Ishikawa (cell line): ENCODE results near the gene GLT6D1.

Experiments used
- CEBPB ChIP-seq: IDR thresholded peaks from 2 replicates; pipeline ENCODE4 v1.6.1; 2012
- EP300 ChIP-seq: IDR thresholded peaks from 2 replicates; pipeline ENCODE4 v1.6.1; 2012; ENCODE audit warnings: borderline replicate concordance
- NFIC ChIP-seq: IDR thresholded peaks from 2 replicates; pipeline ENCODE4 v1.6.1; 2012
- RAD21 ChIP-seq: IDR thresholded peaks from 2 replicates; pipeline ENCODE4 v1.6.1; 2012; ENCODE audit warnings: low read depth
- REST ChIP-seq: IDR thresholded peaks from 2 replicates; pipeline ENCODE4 v1.6.1; 2012; ENCODE audit warnings: low read depth, mild to moderate bottlenecking
- TAF1 ChIP-seq: IDR thresholded peaks from 2 replicates; pipeline ENCODE4 v1.6.1; 2012; ENCODE audit warnings: low read depth, mild to moderate bottlenecking
- TEAD4 ChIP-seq: IDR thresholded peaks from 2 replicates; pipeline ENCODE4 v1.6.1; 2012
- USF1 ChIP-seq: IDR thresholded peaks from 2 replicates; pipeline ENCODE4 v1.6.1; 2012
- YY1 ChIP-seq: IDR thresholded peaks from 2 replicates; pipeline ENCODE4 v1.6.1; 2012; ENCODE audit warnings: low read depth
- ZBTB7A ChIP-seq: IDR thresholded peaks from 2 replicates; pipeline ENCODE4 v1.6.1; 2012; ENCODE audit warnings: low read depth
- TF ChIP-seq, protein P1 (sequence below): IDR thresholded peaks from 2 replicates; pipeline ENCODE4 v1.6.1; 2012

GRCh38 chr9:135632841-135633240 is 6.5 kb downstream of the GLT6D1 start:
- no peak for TF ChIP-seq TAF1
- no peak for TF ChIP-seq ZBTB7A
- TF ChIP-seq, protein P1, sequence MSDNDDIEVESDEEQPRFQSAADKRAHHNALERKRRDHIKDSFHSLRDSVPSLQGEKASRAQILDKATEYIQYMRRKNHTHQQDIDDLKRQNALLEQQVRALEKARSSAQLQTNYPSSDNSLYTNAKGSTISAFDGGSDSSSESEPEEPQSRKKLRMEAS = no peak
- no peak for TF ChIP-seq EP300
- no peak for TF ChIP-seq CEBPB
- TF ChIP-seq YY1 = no peak
- TF ChIP-seq RAD21 = no peak
- TF ChIP-seq TEAD4 = no peak
- TF ChIP-seq NFIC = no peak
- no peak for TF ChIP-seq USF1
- TF ChIP-seq REST = no peak
